GM12878 (cell line): ENCODE data around the gene AP2B1. TPM values are rescaled to one million over a fixed set of nuclear protein-coding genes. Genes with fewer than 3 reads are reported as not detected.

Source experiments
- ATAC-seq: fragments of 200-7000 bp; cut with Tn5 transposase; 3 replicates; pipeline ENCODE4 v1.9.1; 2020; ENCODE audit warnings: mild to moderate bottlenecking, moderate library complexity
- BruUV-seq: library from RNA; stranded (reverse); fragments of 400-500 nt; replicated peaks from 2 replicates; lab custom pipeline; 2021; lab: Mats Ljungman, UMichigan
- CTCF ChIA-PET: fragments of 300-600 bp; sonication (Branson Sonifier 250); formaldehyde crosslinking; extraction: SDS; loops from one replicate; lab custom pipeline; 2021; ENCODE audit warnings: inconsistent platforms; lab: Yijun Ruan, JAX
- POLR2A ChIA-PET: fragments of 350-600 bp; formaldehyde crosslinking; extraction: SDS; loops from one replicate; lab custom pipeline; 2021; ENCODE audit warnings: inconsistent platforms; lab: Charles Lee
- RAD21 ChIA-PET: fragments of 300-600 bp; sonication (Branson Sonifier 250); formaldehyde crosslinking; loops from one replicate; lab custom pipeline; 2023; ENCODE audit warnings: antibody characterized with exemption; ENCODE audit not compliant: unreplicated experiment; lab: Charles Lee
- SMC1A ChIA-PET: fragments of 300-600 bp; sonication (Branson Sonifier 250); formaldehyde crosslinking; loops from one replicate; lab custom pipeline; 2023; ENCODE audit not compliant: unreplicated experiment, uncharacterized antibody; lab: Charles Lee
- DNase-seq: peaks from one replicate; pipeline ENCODE4 v3.0.0-alpha.2; 2011; ENCODE audit warnings: low read depth, low spot score
- FAIRE-seq: peaks from 3 replicates; lab custom pipeline; 2011; peaks lifted over from hg19 to GRCh38; lab: Jason Lieb, UNC
- H2AFZ ChIP-seq: 2 replicates; pipeline ENCODE4 v1.6.0; 2011; ENCODE audit warnings: low read depth, low read length, control low read depth; ENCODE audit not compliant: control insufficient read depth
- H3K27ac ChIP-seq: 2 replicates; pipeline ENCODE4 v1.5.1; 2011; ENCODE audit warnings: control low read depth; ENCODE audit not compliant: control insufficient read depth, insufficient read depth
- H3K27me3 ChIP-seq, 2 experiments: replicated peaks in 1 of 2; 2 replicates each; pipeline versions ENCODE4 v1.6.0 to v1.6.1; 2011; ENCODE audit warnings: low read length in 1 of 2; ENCODE audit not compliant: control insufficient read depth in 2 of 2, insufficient read depth in 2 of 2
- H3K36me3 ChIP-seq, 2 experiments: 2 replicates each; pipeline ENCODE4 v1.5.1; 2011; ENCODE audit warnings: low read length in 1 of 2; ENCODE audit not compliant: control insufficient read depth in 2 of 2, insufficient read depth in 2 of 2
- H3K4me1 ChIP-seq: 2 replicates; pipeline ENCODE4 v1.6.1; 2011; ENCODE audit warnings: mild to moderate bottlenecking, low read length, moderate library complexity, mixed read lengths; ENCODE audit not compliant: control insufficient read depth, insufficient read depth
- H3K4me2 ChIP-seq: 2 replicates; pipeline ENCODE4 v1.6.0; 2011; ENCODE audit warnings: control low read depth; ENCODE audit not compliant: control insufficient read depth, insufficient read depth
- H3K4me3 ChIP-seq: fragments of 200-600 bp; sonication (generic); 2 replicates; pipeline ENCODE4 v1.5.1; 2016
- H3K79me2 ChIP-seq: 2 replicates; pipeline ENCODE4 v1.6.0; 2011; ENCODE audit warnings: low read length; ENCODE audit not compliant: control insufficient read depth, insufficient read depth
- H3K9ac ChIP-seq: 2 replicates; pipeline ENCODE4 v1.8.0; 2011; ENCODE audit warnings: low read length, control low read depth, mixed read lengths; ENCODE audit not compliant: control insufficient read depth, insufficient read depth
- H3K9me3 ChIP-seq: replicated peaks from 3 replicates; pipeline ENCODE4 v1.5.1; 2011; ENCODE audit warnings: mild to moderate bottlenecking, low read length; ENCODE audit not compliant: control insufficient read depth, insufficient read depth
- H4K20me1 ChIP-seq: 2 replicates; pipeline ENCODE4 v1.6.0; 2011; ENCODE audit not compliant: control insufficient read depth, insufficient read depth
- BCL11A ChIP-seq: IDR thresholded peaks from 2 replicates; pipeline ENCODE4 v1.6.1; 2011; ENCODE audit warnings: low read depth, low read length
- BRCA1 ChIP-seq: IDR thresholded peaks from 2 replicates; pipeline ENCODE4 v1.6.1; 2011; ENCODE audit warnings: low read depth, low read length, improper control_type of control experiment
- CHD2 ChIP-seq: IDR thresholded peaks from 2 replicates; pipeline ENCODE4 v1.6.1; 2011; ENCODE audit warnings: low read depth, low read length, improper control_type of control experiment, borderline replicate concordance
- ETV6 ChIP-seq, 2 experiments: fragments of 450-650 bp in 1 of 2; IDR thresholded peaks in 1 of 2; conservative IDR thresholded peaks in 1 of 2; 2 replicates each; pipeline ENCODE4 v1.6.1; 2014; ENCODE audit warnings: antibody characterized with exemption in 1 of 2, borderline replicate concordance in 1 of 2, low read depth in 1 of 2, mild to moderate bottlenecking in 1 of 2, moderate library complexity in 1 of 2
- MYC ChIP-seq: IDR thresholded peaks from 2 replicates; pipeline ENCODE4 v1.6.1; 2011; ENCODE audit warnings: mild to moderate bottlenecking, low read length, moderate library complexity, inconsistent platforms; ENCODE audit not compliant: insufficient read depth, insufficient replicate concordance, insufficient read length, severe bottlenecking
- RELA ChIP-seq: fragments of 450-650 bp; IDR thresholded peaks from 2 replicates; pipeline ENCODE4 v1.8.0; 2014; ENCODE audit warnings: borderline replicate concordance; ENCODE audit not compliant: partially characterized antibody
- STAT3 ChIP-seq: IDR thresholded peaks from 2 replicates; pipeline ENCODE4 v1.6.1; 2011; ENCODE audit warnings: low read depth, low read length, improper control_type of control experiment
- WGBS: methylation state at CpG from one replicate; pipeline ENCODE4 v1.1.6; 2016; ENCODE audit warnings: low lambda C conversion rate; ENCODE audit not compliant: insufficient replicate concordance, insufficient coverage; ENCODE audit errors: missing lambda C conversion rate; 5-methylcytosine and 5-hydroxymethylcytosine counted together
- in situ Hi-C: fragments of 300-500 bp; cut with MboI; formaldehyde crosslinking; loops from 9 replicates; pipeline ENCODE4 v1.14.3; 2018; ENCODE audit warnings: mixed read lengths
- intact Hi-C: fragments of 100-400 bp; cut with micrococcal nuclease; formaldehyde crosslinking; loops from one replicate; pipeline ENCODE4 v1.14.2; 2022; ENCODE audit not compliant: unreplicated experiment
- polyA plus RNA-seq, 11 experiments: library from polyadenylated mRNA; depleted of rRNA in 4 of 11; unstranded in 6 of 11; stranded (reverse) in 5 of 11; fragments of >200 nt; fragmentation: Nextera tagmentation in 4 of 11; fragmentation: Illumina TruSeq in 1 of 11; extraction: Ambion mirVana in 4 of 11; extraction: Trizol in 1 of 11; gene quantifications; 1 replicate in 1 of 11; 2 replicates in 10 of 11; pipeline versions ENCODE4 v1.2.1 to v1.2.3, GENCODE V29; 2011 to 2016; ENCODE audit warnings: inconsistent platforms in 2 of 11, missing spikeins in 2 of 11, low read depth in 1 of 11
- total RNA-seq, 4 experiments: library from RNA; depleted of rRNA in 3 of 4; stranded (reverse); fragments of >200 nt in 3 of 4; fragmentation: Illumina TruSeq in 1 of 4; extraction: Trizol in 1 of 4; gene quantifications; 2 replicates each; pipeline versions ENCODE4 v1.2.1 to v1.2.3, GENCODE V29; 2013 to 2021
- TF ChIP-seq, protein P1 (sequence below): fragments of 450-650 bp; IDR thresholded peaks from 2 replicates; pipeline ENCODE4 v1.6.1; 2017; ENCODE audit warnings: low read depth, mild to moderate bottlenecking, moderate library complexity
- TF ChIP-seq, protein P2 (sequence below): fragments of 450-650 bp; formaldehyde crosslinking; IDR thresholded peaks from 2 replicates; pipeline ENCODE4 v1.5.0; 2022; ENCODE audit warnings: mild to moderate bottlenecking, missing genetic modification characterization
- TF ChIP-seq, protein P3 (sequence below): IDR thresholded peaks from 2 replicates; pipeline ENCODE4 v1.6.1; 2012; ENCODE audit warnings: improper control_type of control experiment, low read depth, low read length; ENCODE audit not compliant: insufficient replicate concordance
- TF ChIP-seq, protein P4 (sequence below): IDR thresholded peaks from 2 replicates; pipeline ENCODE4 v1.6.1; 2011; ENCODE audit warnings: mild to moderate bottlenecking, low read depth, low read length, moderate library complexity; ENCODE audit not compliant: insufficient replicate concordance

The AP2B1 gene
- total and polyA plus RNA-seq, 10 of the 15 experiments (the other 5 are each of a cell fraction or from before 2014, with no cell fraction given) = 18.6 to 112 (median 53.9) TPM

DNA sequence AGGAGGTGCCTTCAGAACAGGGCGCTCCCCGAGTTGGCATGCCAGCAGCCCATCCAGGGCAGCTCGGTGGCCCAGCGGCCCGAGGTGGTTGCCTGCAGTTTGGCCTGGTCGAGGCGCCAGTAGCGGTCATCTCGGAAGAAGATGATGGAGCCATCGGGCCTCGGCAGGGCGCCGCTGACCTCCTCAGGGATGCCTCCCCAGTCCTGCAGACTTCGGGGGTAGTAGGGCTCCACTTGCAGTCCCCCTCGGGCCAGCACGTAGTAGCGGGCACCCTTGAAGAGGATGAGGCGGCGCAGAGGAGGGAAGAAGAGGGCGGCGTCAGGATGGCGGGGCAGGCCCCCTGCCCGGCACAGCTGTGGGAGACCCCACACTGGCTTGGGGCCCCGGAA, 179.4 kb downstream of the AP2B1 start:
- no peaks in the 10 kb centered on the region for H3K79me2 ChIP-seq
- peaks cover 0 to 6% of the 10 kb centered on the region in 2 experiments; a peak in 3 of 4 replicates for H3K27me3 ChIP-seq
- ChIA-PET SMC1A (interaction anchor here (1.0 to 1.3 kb wide), 2 partner anchors 11 to 42 kb away, joined by 3 to 5 read pairs; no protein-coding TSS in a partner anchor), RAD21 (no interaction called here), POLR2A (interaction anchor here (1.2 kb wide), 1 partner anchor 42 kb away, joined by 4 read pairs; the partner anchor contains the start of gene TAF15), CTCF (interaction anchor here (8.3 kb wide), 1 partner anchor 42 kb away, joined by 220 read pairs; the partner anchor contains the start of gene TAF15)
- FAIRE-seq (no peak), ATAC-seq (no peak), DNase-seq (no peak)
- BruUV-seq = no TSS peak
- no peak overlapping the region for H3K9ac ChIP-seq
- intact Hi-C loops (loop anchor here (2.0 kb wide), 1 partner anchor 42 kb away; the partner anchor contains the start of gene TAF15), in situ Hi-C loops (loop anchor here (5.0 kb wide), 1 partner anchor 41 kb away; the partner anchor contains the start of gene TAF15)
- H3K27ac ChIP-seq = no peak overlapping the region
- H2AFZ ChIP-seq = no peak overlapping the region
- no peaks in the 10 kb centered on the region for H3K36me3 ChIP-seq
- no peak overlapping the region for H3K4me2 ChIP-seq
- no peaks in the 10 kb centered on the region for H3K9me3 ChIP-seq
- 60% methylated on average over 22 of the region's 24 CpGs for WGBS
- H3K4me3 ChIP-seq = no peak overlapping the region
- H3K4me1 ChIP-seq = peaks cover 5% of the 10 kb centered on the region
- no peaks in the 10 kb centered on the region for H4K20me1 ChIP-seq
- no peak for TF ChIP-seq ETV6 (conservative IDR thresholded peaks at IDR 0.05 in 1 of 2, IDR thresholded peaks at IDR 0.05 in 1 of 2; ENCODE audit: borderline replicate concordance in 1 of 2, low read depth in 1 of 2)
- no peak for TF ChIP-seq BRCA1
- no peak for TF ChIP-seq MYC
- TF ChIP-seq, protein P1, sequence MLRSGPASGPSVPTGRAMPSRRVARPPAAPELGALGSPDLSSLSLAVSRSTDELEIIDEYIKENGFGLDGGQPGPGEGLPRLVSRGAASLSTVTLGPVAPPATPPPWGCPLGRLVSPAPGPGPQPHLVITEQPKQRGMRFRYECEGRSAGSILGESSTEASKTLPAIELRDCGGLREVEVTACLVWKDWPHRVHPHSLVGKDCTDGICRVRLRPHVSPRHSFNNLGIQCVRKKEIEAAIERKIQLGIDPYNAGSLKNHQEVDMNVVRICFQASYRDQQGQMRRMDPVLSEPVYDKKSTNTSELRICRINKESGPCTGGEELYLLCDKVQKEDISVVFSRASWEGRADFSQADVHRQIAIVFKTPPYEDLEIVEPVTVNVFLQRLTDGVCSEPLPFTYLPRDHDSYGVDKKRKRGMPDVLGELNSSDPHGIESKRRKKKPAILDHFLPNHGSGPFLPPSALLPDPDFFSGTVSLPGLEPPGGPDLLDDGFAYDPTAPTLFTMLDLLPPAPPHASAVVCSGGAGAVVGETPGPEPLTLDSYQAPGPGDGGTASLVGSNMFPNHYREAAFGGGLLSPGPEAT = no peak
- no peak for TF ChIP-seq BCL11A
- TF ChIP-seq RELA = no peak
- TF ChIP-seq, protein P2, sequence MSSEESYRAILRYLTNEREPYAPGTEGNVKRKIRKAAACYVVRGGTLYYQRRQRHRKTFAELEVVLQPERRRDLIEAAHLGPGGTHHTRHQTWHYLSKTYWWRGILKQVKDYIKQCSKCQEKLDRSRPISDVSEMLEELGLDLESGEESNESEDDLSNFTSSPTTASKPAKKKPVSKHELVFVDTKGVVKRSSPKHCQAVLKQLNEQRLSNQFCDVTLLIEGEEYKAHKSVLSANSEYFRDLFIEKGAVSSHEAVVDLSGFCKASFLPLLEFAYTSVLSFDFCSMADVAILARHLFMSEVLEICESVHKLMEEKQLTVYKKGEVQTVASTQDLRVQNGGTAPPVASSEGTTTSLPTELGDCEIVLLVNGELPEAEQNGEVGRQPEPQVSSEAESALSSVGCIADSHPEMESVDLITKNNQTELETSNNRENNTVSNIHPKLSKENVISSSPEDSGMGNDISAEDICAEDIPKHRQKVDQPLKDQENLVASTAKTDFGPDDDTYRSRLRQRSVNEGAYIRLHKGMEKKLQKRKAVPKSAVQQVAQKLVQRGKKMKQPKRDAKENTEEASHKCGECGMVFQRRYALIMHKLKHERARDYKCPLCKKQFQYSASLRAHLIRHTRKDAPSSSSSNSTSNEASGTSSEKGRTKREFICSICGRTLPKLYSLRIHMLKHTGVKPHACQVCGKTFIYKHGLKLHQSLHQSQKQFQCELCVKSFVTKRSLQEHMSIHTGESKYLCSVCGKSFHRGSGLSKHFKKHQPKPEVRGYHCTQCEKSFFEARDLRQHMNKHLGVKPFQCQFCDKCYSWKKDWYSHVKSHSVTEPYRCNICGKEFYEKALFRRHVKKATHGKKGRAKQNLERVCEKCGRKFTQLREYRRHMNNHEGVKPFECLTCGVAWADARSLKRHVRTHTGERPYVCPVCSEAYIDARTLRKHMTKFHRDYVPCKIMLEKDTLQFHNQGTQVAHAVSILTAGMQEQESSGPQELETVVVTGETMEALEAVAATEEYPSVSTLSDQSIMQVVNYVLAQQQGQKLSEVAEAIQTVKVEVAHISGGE (CRISPR knock-in tag) = no peak
- TF ChIP-seq, protein P3, sequence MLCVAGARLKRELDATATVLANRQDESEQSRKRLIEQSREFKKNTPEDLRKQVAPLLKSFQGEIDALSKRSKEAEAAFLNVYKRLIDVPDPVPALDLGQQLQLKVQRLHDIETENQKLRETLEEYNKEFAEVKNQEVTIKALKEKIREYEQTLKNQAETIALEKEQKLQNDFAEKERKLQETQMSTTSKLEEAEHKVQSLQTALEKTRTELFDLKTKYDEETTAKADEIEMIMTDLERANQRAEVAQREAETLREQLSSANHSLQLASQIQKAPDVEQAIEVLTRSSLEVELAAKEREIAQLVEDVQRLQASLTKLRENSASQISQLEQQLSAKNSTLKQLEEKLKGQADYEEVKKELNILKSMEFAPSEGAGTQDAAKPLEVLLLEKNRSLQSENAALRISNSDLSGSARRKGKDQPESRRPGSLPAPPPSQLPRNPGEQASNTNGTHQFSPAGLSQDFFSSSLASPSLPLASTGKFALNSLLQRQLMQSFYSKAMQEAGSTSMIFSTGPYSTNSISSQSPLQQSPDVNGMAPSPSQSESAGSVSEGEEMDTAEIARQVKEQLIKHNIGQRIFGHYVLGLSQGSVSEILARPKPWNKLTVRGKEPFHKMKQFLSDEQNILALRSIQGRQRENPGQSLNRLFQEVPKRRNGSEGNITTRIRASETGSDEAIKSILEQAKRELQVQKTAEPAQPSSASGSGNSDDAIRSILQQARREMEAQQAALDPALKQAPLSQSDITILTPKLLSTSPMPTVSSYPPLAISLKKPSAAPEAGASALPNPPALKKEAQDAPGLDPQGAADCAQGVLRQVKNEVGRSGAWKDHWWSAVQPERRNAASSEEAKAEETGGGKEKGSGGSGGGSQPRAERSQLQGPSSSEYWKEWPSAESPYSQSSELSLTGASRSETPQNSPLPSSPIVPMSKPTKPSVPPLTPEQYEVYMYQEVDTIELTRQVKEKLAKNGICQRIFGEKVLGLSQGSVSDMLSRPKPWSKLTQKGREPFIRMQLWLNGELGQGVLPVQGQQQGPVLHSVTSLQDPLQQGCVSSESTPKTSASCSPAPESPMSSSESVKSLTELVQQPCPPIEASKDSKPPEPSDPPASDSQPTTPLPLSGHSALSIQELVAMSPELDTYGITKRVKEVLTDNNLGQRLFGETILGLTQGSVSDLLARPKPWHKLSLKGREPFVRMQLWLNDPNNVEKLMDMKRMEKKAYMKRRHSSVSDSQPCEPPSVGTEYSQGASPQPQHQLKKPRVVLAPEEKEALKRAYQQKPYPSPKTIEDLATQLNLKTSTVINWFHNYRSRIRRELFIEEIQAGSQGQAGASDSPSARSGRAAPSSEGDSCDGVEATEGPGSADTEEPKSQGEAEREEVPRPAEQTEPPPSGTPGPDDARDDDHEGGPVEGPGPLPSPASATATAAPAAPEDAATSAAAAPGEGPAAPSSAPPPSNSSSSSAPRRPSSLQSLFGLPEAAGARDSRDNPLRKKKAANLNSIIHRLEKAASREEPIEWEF = no peak
- no peak for TF ChIP-seq CHD2
- TF ChIP-seq, protein P4, sequence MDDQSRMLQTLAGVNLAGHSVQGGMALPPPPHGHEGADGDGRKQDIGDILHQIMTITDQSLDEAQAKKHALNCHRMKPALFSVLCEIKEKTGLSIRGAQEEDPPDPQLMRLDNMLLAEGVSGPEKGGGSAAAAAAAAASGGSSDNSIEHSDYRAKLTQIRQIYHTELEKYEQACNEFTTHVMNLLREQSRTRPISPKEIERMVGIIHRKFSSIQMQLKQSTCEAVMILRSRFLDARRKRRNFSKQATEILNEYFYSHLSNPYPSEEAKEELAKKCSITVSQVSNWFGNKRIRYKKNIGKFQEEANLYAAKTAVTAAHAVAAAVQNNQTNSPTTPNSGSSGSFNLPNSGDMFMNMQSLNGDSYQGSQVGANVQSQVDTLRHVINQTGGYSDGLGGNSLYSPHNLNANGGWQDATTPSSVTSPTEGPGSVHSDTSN = no peak
- no peak for TF ChIP-seq STAT3
